Lower leg skin (tissue), 3 donors: Measurements from ENCODE around the gene PCBP1.

ENCODE experiments used
- POLR2A ChIP-seq, 2 donors: fragments of 450-650 bp; IDR thresholded peaks; one replicate each; pipeline ENCODE4 v1.6.1; 2016 to 2017; ENCODE audit warnings: antibody characterized with exemption in 2 of 2, mild to moderate bottlenecking in 1 of 2, moderate library complexity in 1 of 2
- TF ChIP-seq, protein P1 (sequence below), 3 donors: fragments of 450-650 bp; IDR thresholded peaks; one replicate each; pipeline ENCODE4 v1.5.1; 2016; ENCODE audit warnings: antibody characterized with exemption in 3 of 3, mild to moderate bottlenecking in 3 of 3, moderate library complexity in 2 of 3

DNA sequence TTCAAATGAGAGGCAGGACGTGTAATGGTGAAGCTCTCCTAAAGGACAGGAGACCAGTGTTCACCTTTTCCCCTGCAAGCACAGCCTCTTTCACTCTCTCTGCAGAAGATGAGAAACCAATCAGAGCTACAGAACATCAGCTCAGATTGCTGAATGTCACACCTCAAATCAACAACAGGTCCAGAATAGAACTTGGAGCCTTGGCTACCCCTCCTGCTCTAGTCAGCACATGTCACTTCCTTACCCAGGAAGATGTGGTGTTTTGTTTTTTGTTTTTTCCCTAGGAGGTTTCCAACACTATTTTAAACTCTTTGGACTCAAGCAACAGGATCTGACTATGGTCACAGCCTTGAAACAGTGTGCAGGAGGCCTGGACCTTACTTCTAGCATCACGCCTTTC, 41.3 kb upstream of the PCBP1 start:
- TF ChIP-seq, protein P1, sequence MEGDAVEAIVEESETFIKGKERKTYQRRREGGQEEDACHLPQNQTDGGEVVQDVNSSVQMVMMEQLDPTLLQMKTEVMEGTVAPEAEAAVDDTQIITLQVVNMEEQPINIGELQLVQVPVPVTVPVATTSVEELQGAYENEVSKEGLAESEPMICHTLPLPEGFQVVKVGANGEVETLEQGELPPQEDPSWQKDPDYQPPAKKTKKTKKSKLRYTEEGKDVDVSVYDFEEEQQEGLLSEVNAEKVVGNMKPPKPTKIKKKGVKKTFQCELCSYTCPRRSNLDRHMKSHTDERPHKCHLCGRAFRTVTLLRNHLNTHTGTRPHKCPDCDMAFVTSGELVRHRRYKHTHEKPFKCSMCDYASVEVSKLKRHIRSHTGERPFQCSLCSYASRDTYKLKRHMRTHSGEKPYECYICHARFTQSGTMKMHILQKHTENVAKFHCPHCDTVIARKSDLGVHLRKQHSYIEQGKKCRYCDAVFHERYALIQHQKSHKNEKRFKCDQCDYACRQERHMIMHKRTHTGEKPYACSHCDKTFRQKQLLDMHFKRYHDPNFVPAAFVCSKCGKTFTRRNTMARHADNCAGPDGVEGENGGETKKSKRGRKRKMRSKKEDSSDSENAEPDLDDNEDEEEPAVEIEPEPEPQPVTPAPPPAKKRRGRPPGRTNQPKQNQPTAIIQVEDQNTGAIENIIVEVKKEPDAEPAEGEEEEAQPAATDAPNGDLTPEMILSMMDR (IDR thresholded peaks at IDR 0.05) = no peak
- no peak for TF ChIP-seq POLR2A (IDR thresholded peaks at IDR 0.05)
